ENCODE results near the gene SLC30A1.
"Not testable (repeated sequence)": the region's sequence is repeated elsewhere in the genome, so short reads cannot be mapped to it uniquely, and the experiment has no call there.

Gene SLC30A1

GRCh38 chr1:211548321-211549091 is 30.5 kb downstream of the SLC30A1 start:
- no peak for DNase-seq (ENCODE audit: low read depth in 1 of 2, low spot score in 1 of 2)

- DNase-seq (ENCODE audit: low read depth in 1 of 2, low spot score in 1 of 2) = no peak
Measured at GRCh38 chr1:211547710-211548109, 31.3 kb downstream of the SLC30A1 start.

GRCh38 chr1:211546543-211546942 is 32.4 kb downstream of the SLC30A1 start:
- DNase-seq (ENCODE audit: low read depth in 1 of 2, low spot score in 1 of 2) = no peak

- DNase-seq (ENCODE audit: low read depth in 1 of 2, low spot score in 1 of 2) = no peak
Measured at GRCh38 chr1:211543025-211543424, 35.9 kb downstream of the SLC30A1 start.

GRCh38 chr1:211541720-211542477 is 37.1 kb downstream of the SLC30A1 start:
- DNase-seq (ENCODE audit: low read depth in 1 of 2, low spot score in 1 of 2) = no peak

- no peak for DNase-seq (ENCODE audit: low read depth in 1 of 2, low spot score in 1 of 2)
Measured at GRCh38 chr1:211541278-211541677, 37.7 kb downstream of the SLC30A1 start.

GRCh38 chr1:211540824-211541223 is 38.1 kb downstream of the SLC30A1 start:
- DNase-seq (ENCODE audit: low read depth in 1 of 2, low spot score in 1 of 2) = not testable (repeated sequence)

- DNase-seq (ENCODE audit: low read depth in 1 of 2, low spot score in 1 of 2) = no peak
Measured at GRCh38 chr1:211538287-211538686, 40.7 kb downstream of the SLC30A1 start.

GRCh38 chr1:211537253-211537652 is 41.7 kb downstream of the SLC30A1 start:
- DNase-seq (ENCODE audit: low read depth in 1 of 2, low spot score in 1 of 2) = no peak

GRCh38 chr1:211536606-211537005 is 42.4 kb downstream of the SLC30A1 start:
- no peak for DNase-seq (ENCODE audit: low read depth in 1 of 2, low spot score in 1 of 2)

GRCh38 chr1:211535346-211535745 is 43.6 kb downstream of the SLC30A1 start:
- no peak for DNase-seq (ENCODE audit: low read depth in 1 of 2, low spot score in 1 of 2)

- no peak for DNase-seq (ENCODE audit: low read depth in 1 of 2, low spot score in 1 of 2)
Measured at GRCh38 chr1:211534545-211535291, 44.2 kb downstream of the SLC30A1 start.

GRCh38 chr1:211532088-211532444 is 46.9 kb downstream of the SLC30A1 start:
- no peak for DNase-seq (ENCODE audit: low read depth in 1 of 2, low spot score in 1 of 2)

GRCh38 chr1:211531194-211532087 is 47.5 kb downstream of the SLC30A1 start:
- DNase-seq (ENCODE audit: low read depth in 1 of 2, low spot score in 1 of 2) = no peak

GRCh38 chr1:211530102-211530501 is 48.9 kb downstream of the SLC30A1 start:
- DNase-seq (ENCODE audit: low read depth in 1 of 2, low spot score in 1 of 2) = no peak

GRCh38 chr1:211529453-211529852 is 49.5 kb downstream of the SLC30A1 start:
- DNase-seq (ENCODE audit: low read depth in 1 of 2, low spot score in 1 of 2) = no peak

GRCh38 chr1:211529011-211529410 is 50.0 kb downstream of the SLC30A1 start:
- DNase-seq (ENCODE audit: low read depth in 1 of 2, low spot score in 1 of 2) = no peak

- DNase-seq (ENCODE audit: low read depth in 1 of 2, low spot score in 1 of 2) = no peak
Measured at GRCh38 chr1:211527888-211528287, 51.1 kb downstream of the SLC30A1 start.

- no peak for DNase-seq (ENCODE audit: low read depth in 1 of 2, low spot score in 1 of 2)
Measured at GRCh38 chr1:211527006-211527405, 52.0 kb downstream of the SLC30A1 start.

- no peak for DNase-seq (ENCODE audit: low read depth in 1 of 2, low spot score in 1 of 2)
Measured at GRCh38 chr1:211526101-211526500, 52.9 kb downstream of the SLC30A1 start.
